ENCODE measurements around the gene PCF11. TPM values are rescaled to one million over a fixed set of nuclear protein-coding genes. Genes with fewer than 3 reads are reported as not detected.
"Not testable (repeated sequence)": the region's sequence is repeated elsewhere in the genome, so short reads cannot be mapped to it uniquely, and the experiment has no call there.

Gene PCF11
- total RNA-seq, 1 donor from 2014 or later: 65.1 TPM

DNA sequence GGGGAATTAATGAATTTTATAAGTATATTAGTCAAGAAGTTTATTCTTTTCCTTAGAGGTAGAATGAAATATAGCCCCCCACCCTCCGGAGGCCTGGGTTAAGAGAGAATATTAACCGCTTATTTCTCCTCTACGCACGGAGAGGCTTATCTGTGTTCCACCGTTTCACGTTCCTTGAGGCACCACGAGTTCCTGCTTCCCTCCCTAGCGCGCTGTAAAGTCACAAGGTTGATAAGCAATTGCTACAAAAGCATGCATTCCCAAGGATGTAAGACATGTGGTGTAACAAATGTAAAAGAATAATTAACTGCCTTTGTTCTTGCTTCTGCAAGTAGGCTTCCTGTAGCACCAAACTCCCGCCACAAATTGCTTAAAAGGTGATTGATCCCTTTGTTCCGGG, 35.1 kb downstream of the PCF11 start:
- peak overlapping the region; percentile 95 for H3K4me3 Mint-ChIP-seq
- peaks cover 41% of the 10 kb centered on the region for H3K36me3 Mint-ChIP-seq (ENCODE audit: low read depth)
- H3K27ac Mint-ChIP-seq: peak overlapping the region; percentile 90
- no peaks in the 10 kb centered on the region for H3K9me3 Mint-ChIP-seq
- intact Hi-C loops (cut with micrococcal nuclease): loop anchor here (2.0 to 5.0 kb wide), 2 partner anchors 13 to 185 kb away; no protein-coding TSS in a partner anchor
- H3K27me3 Mint-ChIP-seq: no peaks in the 10 kb centered on the region
- peaks cover 33% of the 10 kb centered on the region for H3K4me1 Mint-ChIP-seq
- DNase-seq: no peak

DNA sequence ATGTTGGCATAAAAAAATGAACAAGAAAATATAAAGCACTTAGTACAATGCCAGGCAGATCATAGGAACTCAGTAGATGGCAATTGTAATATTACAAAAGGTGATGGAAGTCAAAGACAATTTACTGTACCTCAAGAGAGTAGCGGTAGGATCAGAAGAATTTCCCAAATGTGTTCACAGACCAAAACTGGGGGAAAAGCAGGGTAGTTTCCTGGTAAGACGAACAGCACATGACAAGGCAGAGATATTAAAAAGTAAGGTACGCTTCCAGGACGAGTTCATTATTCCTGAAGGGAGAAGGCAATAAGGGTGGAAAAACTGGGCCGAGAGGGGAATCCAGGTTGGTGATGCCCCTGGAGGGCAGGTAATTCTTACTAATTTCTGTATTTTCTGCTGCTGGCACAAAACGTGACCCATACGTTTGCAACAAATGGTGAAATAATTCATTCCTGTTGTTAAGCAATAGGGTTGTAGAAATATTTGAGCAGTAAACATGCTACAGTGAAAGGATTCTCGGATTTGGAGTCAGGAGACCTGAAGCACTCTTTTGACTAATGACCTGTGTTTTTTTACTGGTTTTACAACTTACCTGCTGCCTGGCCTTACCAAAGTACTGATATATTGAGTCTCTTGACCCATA, 35.8 kb downstream of the PCF11 start:
- Mint-ChIP-seq H3K4me3 (peak overlapping the region; percentile 95), H3K36me3 (ENCODE audit: low read depth) (peaks cover 36% of the 10 kb centered on the region), H3K4me1 (peaks cover 33% of the 10 kb centered on the region), H3K9me3 (no peaks in the 10 kb centered on the region), H3K27me3 (no peaks in the 10 kb centered on the region), H3K27ac (peak overlapping the region; percentile 90)
- intact Hi-C loops (cut with micrococcal nuclease): loop anchor here (1.0 to 5.0 kb wide), 6 partner anchors 14 to 291 kb away; partner anchors contain the start of genes CCDC90B, DDIAS and RAB30
- no peak for DNase-seq

DNA sequence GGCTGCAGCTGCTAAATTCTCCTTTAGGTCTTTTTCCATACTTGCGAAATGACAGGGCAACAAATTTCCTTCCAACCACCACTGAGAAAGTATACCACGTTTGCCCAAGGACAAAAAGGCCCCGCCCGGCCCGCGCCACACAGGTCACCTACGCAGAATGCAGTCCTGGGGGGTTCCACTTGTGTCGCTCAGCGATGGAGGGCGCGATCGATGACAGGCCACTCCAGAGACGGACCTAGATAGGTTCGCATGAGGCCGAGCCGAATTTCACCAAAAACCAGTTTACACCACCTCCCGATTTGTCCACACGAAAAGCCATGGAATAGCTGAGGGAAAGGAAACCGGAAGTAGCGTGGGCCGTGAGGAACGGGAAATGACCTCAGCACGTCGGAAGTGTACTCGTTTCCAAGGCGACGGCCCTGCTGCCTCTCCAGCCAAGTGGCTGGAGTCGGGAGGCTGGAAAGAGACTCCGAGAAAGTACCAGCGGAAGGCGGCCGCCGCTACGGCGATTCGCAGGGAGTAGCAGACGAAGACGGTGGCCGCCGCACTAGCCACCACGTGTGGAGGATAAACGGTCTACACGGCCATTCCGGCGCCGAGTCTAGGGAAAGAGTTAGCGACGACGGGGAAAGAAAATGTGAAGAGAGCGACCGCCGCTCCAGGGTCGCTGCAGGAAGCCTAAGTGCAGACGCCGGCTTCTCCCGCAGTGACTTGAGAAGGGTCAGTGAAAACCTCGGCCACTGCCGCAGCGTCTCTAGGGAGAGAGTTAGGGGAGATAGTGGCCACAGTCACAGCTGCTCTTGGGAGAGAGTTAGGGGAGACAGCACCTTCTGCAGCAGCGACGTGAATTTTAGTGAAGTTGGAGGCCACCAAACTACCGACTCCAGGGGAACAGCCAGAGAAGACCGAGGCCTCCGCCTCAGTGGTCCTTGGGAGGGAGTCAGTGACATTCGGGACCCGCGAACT, 36.7 kb downstream of the PCF11 start, which contains the start of gene ANKRD42:
ANKRD42 (plus strand) TSS at position 398 of the 966 bp plus-strand sequence. CDS start 959 bp downstream, outside the sequence.
- Mint-ChIP-seq H3K27ac (peak within 1 kb of the TSS; percentile 90), H3K27me3 (no peaks in the 10 kb centered on the region), H3K36me3 (ENCODE audit: low read depth) (peaks cover 31% of the 10 kb centered on the region), H3K9me3 (no peaks in the 10 kb centered on the region), H3K4me3 (peak within 1 kb of the TSS; percentile 95), H3K4me1 (peaks cover 33% of the 10 kb centered on the region)
- intact Hi-C loops (cut with micrococcal nuclease): loop anchor here (1.0 to 5.0 kb wide), 7 partner anchors 15 to 292 kb away; partner anchors contain the start of genes CCDC90B, DDIAS and RAB30
- peak; percentile 96 for DNase-seq

DNA sequence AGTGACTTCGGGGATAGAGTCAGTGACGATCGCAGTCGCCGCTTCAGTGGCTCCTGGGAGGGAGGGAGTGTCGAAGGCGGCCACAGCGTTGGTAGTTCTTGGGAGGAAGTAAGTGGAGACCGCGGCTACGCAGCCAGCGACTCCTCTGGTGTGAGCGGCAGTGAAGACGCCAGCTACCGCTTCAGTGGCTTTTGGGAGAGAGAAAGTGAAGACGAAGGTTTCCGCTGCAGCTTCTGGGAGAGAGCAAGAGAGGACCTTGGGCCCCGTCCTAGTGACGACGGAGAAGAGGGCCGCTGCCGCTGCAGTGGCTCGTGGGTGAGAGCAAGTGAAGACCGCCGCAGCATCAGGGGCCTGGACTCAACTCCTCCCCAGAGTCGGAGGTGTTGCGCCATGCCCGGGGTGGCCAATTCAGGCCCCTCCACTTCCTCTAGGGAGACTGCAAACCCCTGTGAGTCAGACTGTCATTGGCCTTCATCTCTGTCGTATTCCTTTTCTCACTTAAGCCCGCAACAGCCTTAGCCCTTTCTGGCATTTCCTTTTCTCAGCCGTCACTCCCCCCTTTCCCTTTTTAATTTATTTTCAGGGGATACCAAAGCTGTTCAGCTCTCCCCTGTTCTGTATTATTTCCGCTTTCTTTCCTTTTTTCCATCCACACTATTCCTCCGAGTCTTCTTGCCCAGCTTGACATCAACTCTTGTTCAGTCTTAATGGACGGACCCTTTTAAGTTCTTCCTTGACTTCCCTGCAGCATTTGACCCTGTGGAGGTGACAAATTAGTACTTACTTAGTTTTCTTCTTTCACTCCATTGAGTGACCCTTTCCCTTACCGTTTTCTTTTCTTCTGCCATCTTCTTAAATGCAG, 37.6 kb downstream of the PCF11 start:
- no peaks in the 10 kb centered on the region for H3K9me3 Mint-ChIP-seq
- peaks cover 31% of the 10 kb centered on the region for H3K4me1 Mint-ChIP-seq
- intact Hi-C loops (cut with micrococcal nuclease): loop anchor here (2.0 to 5.0 kb wide), 2 partner anchors 56 to 187 kb away; no protein-coding TSS in a partner anchor
- peaks cover 25% of the 10 kb centered on the region for H3K36me3 Mint-ChIP-seq (ENCODE audit: low read depth)
- no peaks in the 10 kb centered on the region for H3K27me3 Mint-ChIP-seq
- H3K4me3 Mint-ChIP-seq: peak overlapping the region; percentile 95
- peak overlapping the region; percentile 90 for H3K27ac Mint-ChIP-seq
- DNase-seq: peak; percentile 90

DNA sequence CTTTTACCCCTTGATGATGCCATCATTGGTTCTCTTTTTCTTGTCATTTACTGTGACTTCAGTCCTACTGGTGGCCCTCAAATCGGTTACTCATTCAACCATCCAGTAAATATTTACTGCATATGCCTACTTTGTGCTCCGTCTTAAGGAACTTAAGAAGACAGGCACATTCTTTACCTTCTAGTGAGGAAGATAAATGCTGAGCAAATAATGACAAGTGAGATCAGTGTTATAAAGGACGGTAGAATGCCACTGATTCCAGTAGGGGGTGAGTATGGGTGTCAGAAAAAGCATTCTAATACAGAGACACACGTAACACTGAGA, 38.2 kb downstream of the PCF11 start:
- intact Hi-C loops (cut with micrococcal nuclease): loop anchor here (2.0 kb wide), 1 partner anchor 56 kb away; no protein-coding TSS in a partner anchor
- peaks cover 31% of the 10 kb centered on the region for H3K4me1 Mint-ChIP-seq
- no peaks in the 10 kb centered on the region for H3K9me3 Mint-ChIP-seq
- H3K36me3 Mint-ChIP-seq (ENCODE audit: low read depth): peaks cover 23% of the 10 kb centered on the region
- H3K27ac Mint-ChIP-seq: peak overlapping the region; percentile 90
- H3K27me3 Mint-ChIP-seq: no peaks in the 10 kb centered on the region
- H3K4me3 Mint-ChIP-seq: peak overlapping the region; percentile 95
- DNase-seq: no peak

DNA sequence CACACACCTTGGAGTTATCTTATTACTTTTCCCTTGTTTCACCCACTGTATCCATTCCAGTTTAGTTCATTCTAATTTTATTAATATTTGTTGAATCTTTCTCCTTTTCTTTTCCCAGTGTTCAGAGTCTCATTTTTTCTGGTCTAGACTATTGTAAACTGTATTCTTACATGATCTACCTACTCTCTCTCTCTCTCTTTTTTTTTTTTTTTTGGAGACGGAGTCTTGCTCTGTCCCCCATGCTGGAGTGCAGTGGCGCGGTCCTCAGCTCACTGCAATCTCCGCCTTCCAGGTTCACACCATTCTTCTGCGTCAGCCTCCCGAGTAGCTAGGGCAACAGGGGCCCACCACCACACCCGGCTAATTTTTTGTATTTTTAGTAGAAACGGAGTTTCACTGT, 38.7 kb downstream of the PCF11 start:
- Mint-ChIP-seq H3K4me3 (peak overlapping the region; percentile 95), H3K36me3 (ENCODE audit: low read depth) (peaks cover 20% of the 10 kb centered on the region), H3K27me3 (no peaks in the 10 kb centered on the region), H3K9me3 (no peaks in the 10 kb centered on the region), H3K4me1 (peaks cover 31% of the 10 kb centered on the region), H3K27ac (no peak overlapping the region)
- no peak for DNase-seq
- intact Hi-C loops (cut with micrococcal nuclease): loop anchor here (2.0 kb wide), 1 partner anchor 55 kb away; no protein-coding TSS in a partner anchor

DNA sequence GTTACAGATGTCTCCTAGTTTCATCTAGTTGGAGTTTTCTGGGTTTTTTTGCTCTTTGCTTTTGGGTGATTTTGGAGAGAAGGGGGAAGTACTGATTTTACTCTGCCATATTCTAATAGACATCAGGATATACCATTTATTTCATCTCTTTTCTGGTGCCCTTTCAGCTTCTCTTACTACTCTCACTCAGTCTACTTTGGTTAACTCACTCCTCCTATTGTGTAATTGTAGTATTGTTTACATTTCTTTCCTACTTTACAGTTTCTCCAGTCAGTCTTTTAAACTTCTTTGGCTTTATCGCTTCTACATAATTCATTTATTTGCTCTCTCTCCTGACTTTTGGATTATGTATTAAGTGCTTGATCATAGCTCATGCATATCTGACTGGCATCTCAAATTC, 43.1 kb downstream of the PCF11 start:
- Mint-ChIP-seq H3K4me3 (no peak overlapping the region), H3K4me1 (peaks cover 4% of the 10 kb centered on the region), H3K9me3 (no peaks in the 10 kb centered on the region), H3K27ac (no peak overlapping the region), H3K27me3 (no peaks in the 10 kb centered on the region), H3K36me3 (ENCODE audit: low read depth) (peaks cover 3% of the 10 kb centered on the region)
- no peak for DNase-seq
- intact Hi-C loops (cut with micrococcal nuclease): no loop called here

DNA sequence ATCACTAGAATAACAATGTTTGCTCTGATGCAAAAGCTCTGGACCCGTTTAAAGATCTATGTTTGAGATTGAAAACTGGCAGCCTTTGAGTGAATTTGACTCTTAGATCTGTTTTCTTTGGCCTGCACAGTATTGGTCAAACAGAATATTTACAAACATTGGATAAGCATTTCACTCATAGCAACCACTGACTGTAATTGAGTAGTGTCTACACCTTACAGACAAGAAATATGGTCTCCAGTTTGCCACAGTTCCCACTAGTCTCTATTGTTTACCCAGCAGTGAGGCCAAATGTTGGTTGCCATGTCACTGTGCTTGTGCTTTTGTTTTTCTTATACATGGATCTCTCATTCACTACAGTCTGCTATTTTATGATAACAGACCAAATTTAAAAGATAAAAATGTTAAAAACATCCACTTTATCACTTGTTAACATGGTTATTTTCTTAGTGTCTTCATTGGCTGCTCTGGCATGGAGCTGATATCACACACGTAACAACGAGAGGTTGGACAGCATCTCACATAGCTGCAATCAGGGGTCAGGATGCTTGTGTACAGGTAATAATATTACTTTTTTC, 48.8 kb downstream of the PCF11 start:
- no peak overlapping the region for H3K27ac Mint-ChIP-seq
- no peaks in the 10 kb centered on the region for H3K9me3 Mint-ChIP-seq
- H3K27me3 Mint-ChIP-seq: no peaks in the 10 kb centered on the region
- intact Hi-C loops (cut with micrococcal nuclease): no loop called here
- no peak overlapping the region for H3K4me3 Mint-ChIP-seq
- no peak for DNase-seq
- H3K4me1 Mint-ChIP-seq: no peaks in the 10 kb centered on the region
- peaks cover 3% of the 10 kb centered on the region for H3K36me3 Mint-ChIP-seq (ENCODE audit: low read depth)

DNA sequence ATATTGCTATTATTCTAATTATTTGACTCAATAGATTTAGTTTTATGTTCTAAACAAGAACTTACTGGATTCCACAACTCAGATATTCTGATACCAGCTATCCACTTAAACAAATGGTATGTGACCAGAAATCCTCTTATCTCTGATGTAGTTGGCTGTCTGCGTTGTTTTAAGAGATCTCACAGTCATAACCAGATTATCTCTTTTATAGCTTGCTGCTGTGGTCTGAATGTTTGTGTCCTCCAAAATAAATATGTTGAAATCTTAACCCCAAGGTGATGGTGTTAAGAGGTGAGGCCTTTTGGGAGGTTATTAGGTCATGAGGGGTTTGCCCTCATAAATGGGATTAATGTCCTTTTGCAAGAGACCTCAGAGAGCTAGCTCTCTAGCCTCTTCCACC, 49.3 kb downstream of the PCF11 start:
- no peak overlapping the region for H3K27ac Mint-ChIP-seq
- intact Hi-C loops (cut with micrococcal nuclease): no loop called here

DNA sequence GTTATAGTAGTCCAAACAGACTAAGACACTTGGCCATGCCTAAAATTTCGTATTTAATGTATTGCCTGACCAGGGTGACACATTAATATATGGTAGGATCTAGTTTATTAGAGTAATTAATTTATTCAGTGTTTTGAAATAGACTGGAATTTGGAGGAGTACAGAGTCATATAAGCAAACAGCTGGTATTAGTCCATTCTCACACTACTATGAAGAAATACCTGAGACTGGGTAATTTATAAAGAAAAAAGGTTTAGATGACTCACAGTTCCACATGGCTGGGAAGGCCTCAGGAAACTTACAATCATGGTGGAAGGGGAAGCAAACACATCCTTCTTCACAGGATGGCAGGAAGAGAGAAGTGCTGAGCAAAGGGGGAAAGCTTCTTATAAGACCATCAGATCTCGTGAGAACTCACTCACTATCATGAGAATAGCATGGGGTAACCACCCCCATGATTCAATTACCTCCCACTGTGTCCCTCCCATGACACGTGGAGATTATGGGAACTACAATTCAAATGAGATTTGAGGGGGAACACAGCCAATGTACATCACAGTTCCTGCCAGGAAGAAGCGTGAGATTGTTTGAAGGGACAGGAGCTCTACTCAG, 49.9 kb downstream of the PCF11 start:
- H3K4me1 Mint-ChIP-seq; DNase-seq; H3K27ac Mint-ChIP-seq; intact Hi-C loops (cut with micrococcal nuclease); H3K4me3 Mint-ChIP-seq; H3K36me3 Mint-ChIP-seq (ENCODE audit: low read depth); H3K27me3 Mint-ChIP-seq; H3K9me3 Mint-ChIP-seq: not testable (repeated sequence)

More for the DNA sequence above, 49.3 kb downstream of the PCF11 start:
- no peaks in the 10 kb centered on the region for H3K9me3 Mint-ChIP-seq
- no peak overlapping the region for H3K4me3 Mint-ChIP-seq
- no peaks in the 10 kb centered on the region for H3K4me1 Mint-ChIP-seq
- H3K36me3 Mint-ChIP-seq (ENCODE audit: low read depth): peaks cover 3% of the 10 kb centered on the region
- no peaks in the 10 kb centered on the region for H3K27me3 Mint-ChIP-seq
- DNase-seq: no peak

DNA sequence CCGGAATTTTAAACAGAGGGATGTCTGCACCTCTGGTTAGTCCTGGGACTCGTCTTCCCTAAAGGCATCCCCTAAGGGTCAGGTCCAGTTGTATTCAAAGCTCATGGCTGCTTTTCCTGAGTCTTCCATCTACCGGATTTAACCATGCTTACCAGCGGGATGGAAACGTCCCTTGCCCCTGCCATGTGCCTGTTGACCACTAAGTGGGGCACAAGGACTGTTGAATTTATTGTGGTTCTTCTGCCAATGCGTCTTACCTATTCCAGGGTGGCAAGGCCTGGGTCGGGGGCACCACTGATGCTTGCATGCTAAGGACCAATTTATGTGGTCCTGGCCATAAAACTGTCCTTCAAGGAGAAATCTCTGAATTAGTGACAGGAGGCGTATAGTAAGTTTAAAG, 62.2 kb downstream of the PCF11 start:
- intact Hi-C loops (cut with micrococcal nuclease): no loop called here
- peaks cover 11% of the 10 kb centered on the region for H3K27me3 Mint-ChIP-seq
- H3K4me3 Mint-ChIP-seq: no peak overlapping the region
- H3K9me3 Mint-ChIP-seq: no peaks in the 10 kb centered on the region
- H3K27ac Mint-ChIP-seq: no peak overlapping the region
- H3K36me3 Mint-ChIP-seq (ENCODE audit: low read depth): no peaks in the 10 kb centered on the region
- H3K4me1 Mint-ChIP-seq: no peaks in the 10 kb centered on the region
- DNase-seq: peak; percentile 47

DNA sequence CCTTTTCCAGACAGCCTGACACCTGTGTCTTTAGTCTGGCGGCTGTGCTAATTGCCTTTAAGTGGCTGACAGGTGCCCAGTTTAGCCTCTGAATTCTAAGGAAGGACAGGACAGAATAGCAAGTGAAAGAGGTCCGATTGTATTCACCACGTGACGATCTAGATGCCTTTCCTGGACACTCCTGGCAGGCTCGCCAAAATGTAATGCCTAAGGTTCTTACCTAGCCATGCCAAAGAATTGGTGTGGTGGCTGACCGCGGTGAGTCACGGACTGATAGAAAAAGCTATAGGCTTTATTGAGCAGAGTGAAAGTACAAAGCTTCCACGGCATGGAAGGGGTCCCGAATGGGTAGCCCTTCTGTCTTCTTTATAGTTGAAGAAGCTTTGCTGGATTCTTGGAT, 63.3 kb downstream of the PCF11 start:
- Mint-ChIP-seq H3K27me3 (peaks cover 11% of the 10 kb centered on the region), H3K9me3 (no peaks in the 10 kb centered on the region), H3K4me1 (no peaks in the 10 kb centered on the region), H3K27ac (no peak overlapping the region), H3K36me3 (ENCODE audit: low read depth) (no peaks in the 10 kb centered on the region), H3K4me3 (no peak overlapping the region)
- no peak for DNase-seq
- intact Hi-C loops (cut with micrococcal nuclease): no loop called here

DNA sequence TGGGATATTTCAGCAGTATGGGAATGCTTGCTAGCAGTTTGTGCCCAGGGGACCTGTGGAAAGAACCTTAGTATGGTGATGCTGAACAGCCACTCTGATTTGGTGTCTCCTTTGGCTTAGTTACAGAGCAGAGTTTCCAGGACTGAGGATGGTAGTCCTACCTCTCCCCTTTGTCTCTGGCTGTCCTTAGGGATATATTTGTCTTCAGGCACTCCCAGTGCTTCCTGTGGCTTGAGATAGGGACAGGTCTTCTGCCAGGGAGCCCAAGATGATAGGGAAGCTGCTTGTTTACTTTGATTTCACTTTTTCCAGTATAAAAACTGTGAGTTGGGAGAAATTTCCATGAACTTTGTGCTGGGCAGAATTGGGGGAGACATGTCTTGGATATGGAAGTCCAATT, 64.8 kb downstream of the PCF11 start:
- no peak overlapping the region for H3K4me3 Mint-ChIP-seq
- H3K27ac Mint-ChIP-seq: no peak overlapping the region
- intact Hi-C loops (cut with micrococcal nuclease): no loop called here
- H3K9me3 Mint-ChIP-seq: no peaks in the 10 kb centered on the region
- no peak for DNase-seq
- peaks cover 11% of the 10 kb centered on the region for H3K27me3 Mint-ChIP-seq
- H3K36me3 Mint-ChIP-seq (ENCODE audit: low read depth): no peaks in the 10 kb centered on the region
- no peaks in the 10 kb centered on the region for H3K4me1 Mint-ChIP-seq

Measured in activated CD4-positive, alpha-beta T cell treated with anti-CD3 and anti-CD28 coated beads, Interleukin-2, amount 10 ng/mL, durations not matched to agents 24 days and 14 days (primary cell).